ENCODE results near the gene KCP.

DNA sequence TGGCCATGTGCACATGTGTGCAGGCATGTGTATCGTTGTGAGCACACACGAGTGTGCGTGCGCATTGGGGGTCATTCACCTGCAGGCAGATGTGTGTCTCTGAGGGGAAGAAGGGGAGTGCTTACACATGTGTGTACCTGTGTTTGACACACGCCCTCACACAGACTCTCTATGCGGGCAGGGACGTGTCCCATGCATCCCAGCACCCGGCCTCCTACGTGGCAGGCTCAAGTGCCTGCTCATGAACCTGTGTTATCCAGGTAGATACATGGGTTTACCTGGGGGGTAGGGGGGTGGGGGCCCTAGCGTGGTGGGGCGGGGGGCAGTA lies 18.6 kb downstream of the KCP start:
- TF ChIP-seq, protein P1, sequence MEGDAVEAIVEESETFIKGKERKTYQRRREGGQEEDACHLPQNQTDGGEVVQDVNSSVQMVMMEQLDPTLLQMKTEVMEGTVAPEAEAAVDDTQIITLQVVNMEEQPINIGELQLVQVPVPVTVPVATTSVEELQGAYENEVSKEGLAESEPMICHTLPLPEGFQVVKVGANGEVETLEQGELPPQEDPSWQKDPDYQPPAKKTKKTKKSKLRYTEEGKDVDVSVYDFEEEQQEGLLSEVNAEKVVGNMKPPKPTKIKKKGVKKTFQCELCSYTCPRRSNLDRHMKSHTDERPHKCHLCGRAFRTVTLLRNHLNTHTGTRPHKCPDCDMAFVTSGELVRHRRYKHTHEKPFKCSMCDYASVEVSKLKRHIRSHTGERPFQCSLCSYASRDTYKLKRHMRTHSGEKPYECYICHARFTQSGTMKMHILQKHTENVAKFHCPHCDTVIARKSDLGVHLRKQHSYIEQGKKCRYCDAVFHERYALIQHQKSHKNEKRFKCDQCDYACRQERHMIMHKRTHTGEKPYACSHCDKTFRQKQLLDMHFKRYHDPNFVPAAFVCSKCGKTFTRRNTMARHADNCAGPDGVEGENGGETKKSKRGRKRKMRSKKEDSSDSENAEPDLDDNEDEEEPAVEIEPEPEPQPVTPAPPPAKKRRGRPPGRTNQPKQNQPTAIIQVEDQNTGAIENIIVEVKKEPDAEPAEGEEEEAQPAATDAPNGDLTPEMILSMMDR (IDR thresholded peaks at IDR 0.05): no peak
- TF ChIP-seq EZH2 (IDR thresholded peaks at IDR 0.05; ENCODE audit: borderline replicate concordance, insufficient read depth, low read depth, low read length, poor library complexity, severe bottlenecking): no peak
